Esophagus squamous epithelium (tissue), 5 donors: ENCODE results near the gene RNU1-4. TPM values are rescaled to one million over a fixed set of nuclear protein-coding genes. Genes with fewer than 3 reads are reported as not detected.
"Not testable (repeated sequence)": the region's sequence is repeated elsewhere in the genome, so short reads cannot be mapped to it uniquely, and the experiment has no call there.

ENCODE experiments used
- DNase-seq: peaks from one replicate; lab custom pipeline; 2025; lab: John Stamatoyannopoulos, UW
- H3K27ac ChIP-seq, 4 donors: fragments of 200-600 bp; sonication (generic); one replicate each; pipeline ENCODE4 v1.5.1; 2016 to 2019; ENCODE audit warnings: mild to moderate bottlenecking in 1 of 4
- H3K27me3 ChIP-seq, 4 donors: fragments of 200-600 bp; sonication (generic); 1 replicate in 3 of 4; 2 replicates in 1 of 4; pipeline versions ENCODE4 v1.5.1 to v1.6.0; 2017 to 2021; ENCODE audit warnings: antibody characterized with exemption in 1 of 4
- H3K36me3 ChIP-seq, 3 donors: fragments of 200-600 bp; sonication (generic); one replicate each; pipeline ENCODE4 v1.5.1; 2016 to 2019
- H3K4me1 ChIP-seq, 3 donors: fragments of 200-600 bp; sonication (generic); one replicate each; pipeline ENCODE4 v1.5.1; 2017 to 2019
- H3K4me3 ChIP-seq, 4 donors: fragments of 200-600 bp; sonication (generic); 1 replicate in 3 of 4; 2 replicates in 1 of 4; pipeline ENCODE4 v1.5.1; 2016 to 2019; ENCODE audit warnings: mild to moderate bottlenecking in 2 of 4, moderate library complexity in 1 of 4
- H3K9me3 ChIP-seq, 3 donors: fragments of 200-600 bp; sonication (generic); one replicate each; pipeline ENCODE4 v1.5.1; 2016 to 2019
- POLR2A ChIP-seq, 4 donors: fragments of 450-650 bp; IDR thresholded peaks; one replicate each; pipeline ENCODE4 v1.6.1; 2017; ENCODE audit warnings: antibody characterized with exemption in 4 of 4, mild to moderate bottlenecking in 4 of 4, moderate library complexity in 3 of 4
- WGBS, 2 donors: methylation state at CpG; one replicate each; pipeline ENCODE4 v1.1.5; 2018; 5-methylcytosine and 5-hydroxymethylcytosine counted together
- intact Hi-C: fragments of 100-400 bp; cut with DNase I; formaldehyde crosslinking; loops from one replicate; pipeline ENCODE4 v1.15.0; 2022
- total RNA-seq, 4 donors: library from RNA; depleted of rRNA; stranded (reverse); fragments of >200 nt; gene quantifications; one replicate each; pipeline ENCODE4 v1.1.0, GENCODE V29; 2016
- TF ChIP-seq, protein P1 (sequence below), 6 experiments: fragments of 450-650 bp in 4 of 6; fragments of 200-600 bp in 2 of 6; sonication (generic) in 2 of 6; IDR thresholded peaks; one replicate each; pipeline ENCODE4 v1.5.1; 2016 to 2019; ENCODE audit warnings: antibody characterized with exemption in 6 of 6, mild to moderate bottlenecking in 4 of 6, moderate library complexity in 4 of 6
- donor health status: DM: yes; HTN: yes; CAD: no.

The RNU1-4 gene
- total RNA-seq, 4 donors from 2014 or later = under 0.01 TPM

DNA sequence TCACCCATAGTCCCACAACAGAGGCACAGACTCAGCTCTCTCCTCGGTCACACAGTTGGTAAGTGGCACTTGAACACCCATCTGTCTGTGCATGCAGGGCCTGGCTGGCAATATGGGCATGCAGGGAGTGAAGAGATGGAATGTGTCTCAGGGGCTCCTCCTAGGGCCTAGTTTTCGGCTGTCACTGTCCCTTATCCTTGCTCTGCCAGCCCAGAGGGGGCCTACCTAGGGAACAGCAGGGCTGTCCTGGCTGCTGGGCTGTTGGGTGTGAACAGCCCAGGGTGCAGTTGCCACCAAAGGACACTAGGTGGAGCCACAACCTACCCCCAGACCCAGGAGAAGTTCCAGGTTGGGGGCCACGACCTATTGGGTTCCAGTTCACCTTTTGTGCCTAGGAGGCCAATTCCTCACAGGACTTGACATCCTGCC is 30.6 kb upstream of the RNU1-4 start:
- H3K4me3 ChIP-seq, H3K27ac ChIP-seq, H3K9me3 ChIP-seq, DNase-seq, H3K36me3 ChIP-seq, intact Hi-C loops: not testable (repeated sequence)
- peaks cover 0 to 19% (median 0%) of the 10 kb centered on the region in 4 donors for H3K27me3 ChIP-seq
- TF ChIP-seq, protein P1, sequence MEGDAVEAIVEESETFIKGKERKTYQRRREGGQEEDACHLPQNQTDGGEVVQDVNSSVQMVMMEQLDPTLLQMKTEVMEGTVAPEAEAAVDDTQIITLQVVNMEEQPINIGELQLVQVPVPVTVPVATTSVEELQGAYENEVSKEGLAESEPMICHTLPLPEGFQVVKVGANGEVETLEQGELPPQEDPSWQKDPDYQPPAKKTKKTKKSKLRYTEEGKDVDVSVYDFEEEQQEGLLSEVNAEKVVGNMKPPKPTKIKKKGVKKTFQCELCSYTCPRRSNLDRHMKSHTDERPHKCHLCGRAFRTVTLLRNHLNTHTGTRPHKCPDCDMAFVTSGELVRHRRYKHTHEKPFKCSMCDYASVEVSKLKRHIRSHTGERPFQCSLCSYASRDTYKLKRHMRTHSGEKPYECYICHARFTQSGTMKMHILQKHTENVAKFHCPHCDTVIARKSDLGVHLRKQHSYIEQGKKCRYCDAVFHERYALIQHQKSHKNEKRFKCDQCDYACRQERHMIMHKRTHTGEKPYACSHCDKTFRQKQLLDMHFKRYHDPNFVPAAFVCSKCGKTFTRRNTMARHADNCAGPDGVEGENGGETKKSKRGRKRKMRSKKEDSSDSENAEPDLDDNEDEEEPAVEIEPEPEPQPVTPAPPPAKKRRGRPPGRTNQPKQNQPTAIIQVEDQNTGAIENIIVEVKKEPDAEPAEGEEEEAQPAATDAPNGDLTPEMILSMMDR (IDR thresholded peaks at IDR 0.05) = peak in 3 of 6 experiments; percentile 18 to 68 (median 19)
- peaks cover 0 to 10% (median 0%) of the 10 kb centered on the region in 3 donors for H3K4me1 ChIP-seq
- 28 to 31% methylated on average over 2 to 3 of the region's 3 CpGs for WGBS, 2 donors

DNA sequence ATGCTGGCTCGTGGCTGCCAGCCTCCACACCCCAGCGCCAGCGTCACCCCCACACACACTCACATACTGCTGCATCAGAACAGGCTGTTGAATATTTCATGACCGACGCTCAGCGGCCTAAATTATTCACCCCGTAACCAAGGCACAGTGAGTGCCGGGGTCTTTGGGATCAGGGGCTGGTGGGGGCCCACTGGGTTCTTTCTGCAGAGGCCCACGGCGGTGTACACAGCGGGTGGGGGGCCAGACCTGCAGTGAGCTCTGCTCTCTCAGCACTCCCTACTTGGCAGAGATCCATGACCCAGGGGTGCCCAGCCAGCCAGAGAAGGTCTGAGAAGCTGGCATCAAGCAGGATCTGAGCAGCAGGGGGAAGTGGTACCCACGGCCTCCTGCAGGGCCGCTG is 29.7 kb upstream of the RNU1-4 start:
- intact Hi-C loops, DNase-seq: not testable (repeated sequence)

DNA sequence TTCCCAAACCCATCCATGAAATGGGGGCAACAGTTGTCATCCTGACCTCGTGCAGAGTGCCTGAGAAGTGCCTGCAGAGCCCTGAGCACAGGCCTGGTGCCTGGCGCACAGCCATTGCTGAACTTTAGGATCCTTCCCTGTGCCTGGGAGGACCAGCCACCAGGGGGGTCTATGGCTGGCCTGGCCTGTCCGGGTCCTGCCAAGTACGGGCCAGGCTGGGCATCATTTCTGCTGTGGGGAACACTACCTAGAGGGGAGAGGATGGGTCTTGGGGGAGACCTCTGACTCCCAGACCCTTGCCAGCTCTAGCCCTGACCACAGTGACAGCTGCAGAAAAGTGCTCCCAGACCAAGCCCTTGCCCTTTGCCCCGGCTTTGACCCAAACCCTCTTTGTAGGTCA is 28.2 kb upstream of the RNU1-4 start:
- H3K9me3 ChIP-seq, H3K4me3 ChIP-seq, H3K36me3 ChIP-seq, DNase-seq, H3K27ac ChIP-seq, H3K4me1 ChIP-seq, intact Hi-C loops: not testable (repeated sequence)
- WGBS, 2 donors = 71% methylated on average over 3 of the region's 5 CpGs; no CpG with 5 or more reads in 1 of the 2 donors
- H3K27me3 ChIP-seq = peaks cover 0 to 32% (median 0%) of the 10 kb centered on the region in 4 donors

More for the DNA sequence above, 29.7 kb upstream of the RNU1-4 start:
- Histone ChIP-seq H3K4me1 (peaks cover 0 to 10% (median 0%) of the 10 kb centered on the region in 3 donors), H3K27me3 (peaks cover 0 to 19% (median 0%) of the 10 kb centered on the region in 4 donors)
- not testable (repeated sequence) for H3K9me3 ChIP-seq, H3K4me3 ChIP-seq, H3K27ac ChIP-seq, H3K36me3 ChIP-seq
- WGBS, 2 donors = 68 to 73% methylated on average over 5 to 11 of the region's 13 CpGs

DNA sequence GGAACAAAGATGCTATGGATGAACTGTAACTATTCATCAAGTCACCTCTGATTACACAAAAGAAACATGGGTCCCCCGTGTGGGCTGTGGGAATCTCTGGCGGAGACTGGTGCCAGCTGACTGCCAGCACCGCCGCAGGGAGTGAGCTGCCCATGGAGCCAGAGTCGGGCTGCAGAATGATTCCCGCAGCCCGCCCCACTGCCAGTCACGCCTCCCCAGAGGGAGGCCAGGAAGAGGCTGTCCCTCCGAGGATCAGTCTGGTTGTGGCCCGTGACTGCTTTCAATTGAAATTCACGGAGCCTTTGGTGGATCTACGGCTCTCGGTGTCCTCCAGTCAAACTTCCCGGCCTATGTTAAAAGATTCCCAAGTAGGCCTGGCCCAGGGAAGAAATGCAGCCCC is 27.7 kb upstream of the RNU1-4 start:
- DNase-seq, H3K4me1 ChIP-seq, H3K36me3 ChIP-seq, H3K4me3 ChIP-seq, H3K9me3 ChIP-seq, H3K27ac ChIP-seq, intact Hi-C loops: not testable (repeated sequence)
- 18 to 76% methylated on average over 6 to 7 of the region's 14 CpGs for WGBS, 2 donors
- H3K27me3 ChIP-seq = peaks cover 0 to 32% (median 0%) of the 10 kb centered on the region in 4 donors

DNA sequence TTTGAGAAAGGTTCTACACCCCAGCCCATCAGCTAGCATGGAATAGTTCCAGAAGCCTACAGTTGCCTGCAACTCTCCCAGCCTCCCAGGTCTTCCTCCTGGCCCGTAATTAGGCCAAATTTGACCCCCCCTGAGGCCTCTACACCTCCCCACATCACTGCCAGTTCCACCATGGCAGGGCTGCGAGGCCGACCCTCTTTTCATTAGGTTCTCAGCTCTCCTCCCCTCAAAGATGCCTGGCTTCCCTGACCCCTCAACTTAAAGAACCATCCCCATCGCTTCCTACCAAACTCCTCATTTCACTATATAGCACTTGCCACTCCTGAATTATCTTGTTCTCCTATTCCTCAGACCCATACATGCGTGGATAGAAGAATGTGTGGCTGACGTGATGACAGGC is 27.3 kb upstream of the RNU1-4 start:
- H3K27me3 ChIP-seq = peaks cover 0 to 32% (median 0%) of the 10 kb centered on the region in 4 donors
- H3K9me3 ChIP-seq, H3K27ac ChIP-seq, DNase-seq, intact Hi-C loops, H3K36me3 ChIP-seq, H3K4me3 ChIP-seq, H3K4me1 ChIP-seq: not testable (repeated sequence)
- WGBS, 2 donors = 85 to 89% methylated on average over 3 to 4 of the region's 6 CpGs

DNA sequence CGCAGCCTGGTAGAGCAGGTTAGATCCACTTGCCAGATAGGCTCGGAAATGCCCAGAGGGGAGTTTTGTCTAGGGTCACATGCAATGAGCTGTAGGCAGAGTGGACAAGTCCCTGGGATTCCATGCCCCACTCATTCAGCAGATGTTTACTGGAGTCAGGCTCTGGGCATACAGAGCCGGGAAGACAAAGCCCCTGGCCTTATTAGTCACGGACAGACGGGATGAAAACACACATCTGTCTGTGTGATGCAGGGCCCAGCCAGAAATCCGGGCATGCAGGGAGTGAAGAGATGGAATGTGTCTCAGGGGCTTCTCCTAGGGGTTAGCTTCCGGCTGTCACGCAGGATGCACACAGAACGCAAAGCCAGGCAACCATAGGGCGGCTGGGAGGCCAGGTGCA is 26.8 kb upstream of the RNU1-4 start:
- H3K4me3 ChIP-seq, H3K36me3 ChIP-seq, H3K4me1 ChIP-seq, DNase-seq, intact Hi-C loops, H3K9me3 ChIP-seq, H3K27ac ChIP-seq: not testable (repeated sequence)
- 67% methylated on average over 3 of the region's 10 CpGs; no CpG with 5 or more reads in 1 of the 2 donors for WGBS, 2 donors
- peaks cover 0 to 35% (median 0%) of the 10 kb centered on the region in 4 donors for H3K27me3 ChIP-seq

DNA sequence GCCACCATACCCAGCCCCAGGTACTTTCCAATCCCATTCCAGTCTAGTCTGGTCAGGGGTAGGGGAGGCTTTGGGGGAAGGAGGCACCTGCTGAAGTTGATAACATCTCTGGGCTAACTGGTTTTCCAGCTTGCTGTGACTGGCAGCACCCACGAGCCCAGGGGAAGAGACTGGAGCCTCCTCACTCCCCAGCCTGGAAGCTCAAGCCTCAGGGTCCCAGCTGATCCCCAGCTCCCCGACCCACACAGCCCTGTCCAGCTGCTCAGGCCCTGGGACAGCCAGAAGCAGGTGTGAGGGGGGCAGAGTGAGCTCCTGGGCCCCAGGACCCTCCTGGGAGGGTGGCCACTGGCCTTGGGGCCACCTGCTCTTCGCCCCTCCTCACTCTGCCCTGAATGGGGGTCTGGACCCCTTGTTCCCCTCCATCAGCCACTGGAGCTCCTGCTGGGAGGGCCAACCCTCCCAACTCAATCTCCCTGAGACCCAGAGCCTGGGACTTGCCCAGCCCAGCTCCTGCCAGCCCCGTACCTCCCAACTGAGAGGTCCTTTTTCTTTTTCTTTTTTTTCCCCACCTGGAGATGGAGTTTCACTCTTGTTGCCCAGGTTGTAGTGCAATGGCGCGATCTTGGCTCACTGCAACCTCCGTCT is 23.5 kb upstream of the RNU1-4 start:
- DNase-seq = no peak
- no peak for TF ChIP-seq POLR2A (IDR thresholded peaks at IDR 0.05)
- TF ChIP-seq, protein P1 (IDR thresholded peaks at IDR 0.05) = no peak
- Histone ChIP-seq H3K9me3 (no peaks in the 10 kb centered on the region), H3K4me3 (no peak overlapping the region), H3K27me3 (peaks cover 0 to 61% (median 0%) of the 10 kb centered on the region in 4 donors), H3K4me1 (no peaks in the 10 kb centered on the region), H3K27ac (no peak overlapping the region), H3K36me3 (no peaks in the 10 kb centered on the region)
- 78 to 93% methylated on average over 5 to 6 of the region's 7 CpGs for WGBS, 2 donors
- intact Hi-C loops = no loop called here
